Naive thymus-derived CD4-positive, alpha-beta T cell (primary cell): ENCODE measurements around the gene JAKMIP2. TPM values are rescaled to one million over a fixed set of nuclear protein-coding genes. Genes with fewer than 3 reads are reported as not detected.

Experiments used
- ATAC-seq: fragments of 150-1000 bp; cut with Tn5 transposase; 2 replicates; pipeline ENCODE4 v1.10.0; 2021; ENCODE audit warnings: mild to moderate bottlenecking, moderate library complexity
- CTCF ChIA-PET: fragments of 350-600 bp; sonication (Branson Sonifier 250); formaldehyde crosslinking; loops from one replicate; lab custom pipeline; 2021; ENCODE audit warnings: antibody characterized with exemption; lab: Charles Lee
- POLR2A ChIA-PET: fragments of 350-600 bp; sonication (Branson Sonifier 250); formaldehyde crosslinking; loops from one replicate; lab custom pipeline; 2021; ENCODE audit warnings: antibody characterized with exemption, inconsistent platforms; lab: Charles Lee
- DNase-seq, 9 donors: peaks; one replicate each; pipeline versions ENCODE4 v3.0.0 to v3.0.0-alpha.2; 2020 to 2022; ENCODE audit warnings: mixed read lengths in 1 of 9
- H3K27ac ChIP-seq: one replicate; pipeline ENCODE4 v1.7.0; 2013; ENCODE audit warnings: mild to moderate bottlenecking, low read depth, low read length, moderate library complexity
- H3K27me3 ChIP-seq, 2 donors: one replicate each; pipeline ENCODE4 v1.7.0; 2013; ENCODE audit warnings: low read length in 2 of 2, mild to moderate bottlenecking in 2 of 2, moderate library complexity in 2 of 2; ENCODE audit not compliant: control insufficient read depth in 2 of 2, insufficient read depth in 2 of 2
- H3K36me3 ChIP-seq, 3 experiments: 1 replicate in 2 of 3; 2 replicates in 1 of 3; pipeline ENCODE4 v1.7.0; 2013; ENCODE audit warnings: low read length in 3 of 3, mild to moderate bottlenecking in 3 of 3, moderate library complexity in 1 of 3; ENCODE audit not compliant: insufficient read depth in 3 of 3, control insufficient read depth in 2 of 3
- H3K4me1 ChIP-seq, 2 donors: one replicate each; pipeline ENCODE4 v1.7.0; 2013; ENCODE audit warnings: low read length in 2 of 2, mild to moderate bottlenecking in 2 of 2, moderate library complexity in 1 of 2; ENCODE audit not compliant: control insufficient read depth in 2 of 2, insufficient read depth in 2 of 2
- H3K4me3 ChIP-seq: 2 replicates; pipeline ENCODE4 v1.7.0; 2013; ENCODE audit warnings: mild to moderate bottlenecking, low read length
- H3K9me3 ChIP-seq, 3 experiments: 1 replicate in 2 of 3; 2 replicates in 1 of 3; pipeline ENCODE4 v1.7.0; 2013; ENCODE audit warnings: low read length in 3 of 3; ENCODE audit not compliant: control insufficient read depth in 2 of 3
- H3K27ac Mint-ChIP-seq, 9 donors: one replicate each; pipeline ENCODE4 v1.8.0; 2020 to 2022; ENCODE audit warnings: mixed read lengths in 9 of 9, mild to moderate bottlenecking in 8 of 9, moderate library complexity in 5 of 9, inconsistent platforms in 2 of 9
- H3K27me3 Mint-ChIP-seq, 5 donors: one replicate each; pipeline ENCODE4 v1.8.0; 2021 to 2022; ENCODE audit warnings: mixed read lengths in 5 of 5, mild to moderate bottlenecking in 1 of 5
- H3K36me3 Mint-ChIP-seq, 5 donors: one replicate each; pipeline ENCODE4 v1.8.0; 2020 to 2022; ENCODE audit warnings: mixed read lengths in 5 of 5, mild to moderate bottlenecking in 3 of 5, inconsistent platforms in 1 of 5
- H3K4me1 Mint-ChIP-seq, 7 donors: one replicate each; pipeline ENCODE4 v1.8.0; 2020 to 2022; ENCODE audit warnings: mixed read lengths in 7 of 7, mild to moderate bottlenecking in 3 of 7, inconsistent platforms in 1 of 7
- H3K4me3 Mint-ChIP-seq, 10 donors: one replicate each; pipeline ENCODE4 v1.8.0; 2020 to 2022; ENCODE audit warnings: mild to moderate bottlenecking in 10 of 10, mixed read lengths in 10 of 10, moderate library complexity in 6 of 10, inconsistent platforms in 2 of 10
- H3K9me3 Mint-ChIP-seq, 11 donors: one replicate each; pipeline ENCODE4 v1.8.0; 2020 to 2022; ENCODE audit warnings: mixed read lengths in 11 of 11, mild to moderate bottlenecking in 4 of 11, inconsistent platforms in 1 of 11, moderate library complexity in 1 of 11
- intact Hi-C, 2 donors: fragments of 100-400 bp; cut with micrococcal nuclease; formaldehyde crosslinking; loops; one replicate each; pipeline ENCODE4 v1.15.1; 2023
- polyA plus RNA-seq, 2 donors: library from polyadenylated mRNA; unstranded; fragments of 300-500 nt; fragmentation: Illumina TruSeq; gene quantifications; one replicate each; pipeline ENCODE4 v1.2.3, GENCODE V29; 2021
- total RNA-seq, 6 experiments: library from RNA in 5 of 6; stranded (reverse) in 5 of 6; gene quantifications; 1 replicate in 5 of 6; 2 replicates in 1 of 6; pipeline ENCODE4 v1.2.3 and lab custom pipeline; 2021 to 2026

Gene JAKMIP2
- total and polyA plus RNA-seq, 7 experiments from 2014 or later = 0.16 to 4.5 (median 0.88) TPM

GRCh38 chr5:147760086-147760875 lies 22.2 kb downstream of the JAKMIP2 start:
- ChIA-PET POLR2A (no interaction called here), CTCF (no interaction called here)
- H3K9me3 ChIP-seq = no peaks in the 10 kb centered on the region
- H3K36me3 Mint-ChIP-seq = no peaks in the 10 kb centered on the region
- no peaks in the 10 kb centered on the region for H3K4me1 ChIP-seq
- no peak overlapping the region for H3K4me3 ChIP-seq
- no peaks in the 10 kb centered on the region for H3K9me3 Mint-ChIP-seq
- DNase-seq = no peak
- no peaks in the 10 kb centered on the region for H3K27me3 ChIP-seq
- no peaks in the 10 kb centered on the region for H3K27me3 Mint-ChIP-seq
- no peak for ATAC-seq
- no peak overlapping the region for H3K27ac Mint-ChIP-seq
- intact Hi-C loops = no loop called here
- H3K27ac ChIP-seq = no peak overlapping the region
- no peak overlapping the region for H3K4me3 Mint-ChIP-seq
- H3K36me3 ChIP-seq = no peaks in the 10 kb centered on the region
- no peaks in the 10 kb centered on the region for H3K4me1 Mint-ChIP-seq

DNA sequence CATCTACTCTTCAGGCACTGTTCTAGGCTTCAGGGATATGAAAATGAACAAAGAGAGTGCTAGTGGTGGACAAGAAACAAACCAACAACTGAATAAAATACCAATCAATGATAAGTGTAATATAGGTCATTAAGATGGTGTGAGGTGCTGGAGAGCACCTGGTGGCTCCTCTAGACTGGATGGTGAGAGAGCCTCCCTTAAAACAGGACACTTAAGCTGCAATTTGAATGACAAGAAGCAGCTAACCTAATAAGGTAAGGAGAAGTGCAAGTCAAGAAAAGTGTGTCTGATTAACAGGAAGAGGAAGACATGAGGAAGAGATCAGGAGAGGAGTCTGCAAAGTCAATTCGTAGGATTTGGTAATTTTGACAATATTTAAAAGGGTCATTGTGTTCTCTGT lies 23.1 kb downstream of the JAKMIP2 start:
- no peaks in the 10 kb centered on the region for H3K4me1 ChIP-seq
- no peak for DNase-seq
- H3K9me3 Mint-ChIP-seq = no peaks in the 10 kb centered on the region
- ChIA-PET CTCF (no interaction called here), POLR2A (no interaction called here)
- no peak for ATAC-seq
- H3K9me3 ChIP-seq = no peaks in the 10 kb centered on the region
- no peak overlapping the region for H3K27ac ChIP-seq
- H3K4me3 Mint-ChIP-seq = no peak overlapping the region
- H3K4me3 ChIP-seq = no peak overlapping the region
- H3K36me3 Mint-ChIP-seq = no peaks in the 10 kb centered on the region
- H3K27ac Mint-ChIP-seq = no peak overlapping the region
- H3K27me3 Mint-ChIP-seq = no peaks in the 10 kb centered on the region
- H3K36me3 ChIP-seq = no peaks in the 10 kb centered on the region
- H3K4me1 Mint-ChIP-seq = no peaks in the 10 kb centered on the region
- no peaks in the 10 kb centered on the region for H3K27me3 ChIP-seq
- intact Hi-C loops = no loop called here

GRCh38 chr5:147756566-147756965 lies 26.0 kb downstream of the JAKMIP2 start:
- Histone ChIP-seq H3K27me3 (no peaks in the 10 kb centered on the region), H3K4me3 (no peak overlapping the region), H3K9me3 (no peaks in the 10 kb centered on the region), H3K27ac (no peak overlapping the region), H3K4me1 (no peaks in the 10 kb centered on the region), H3K36me3 (no peaks in the 10 kb centered on the region)
- Mint-ChIP-seq H3K9me3 (peaks cover 0 to 5% (median 0%) of the 10 kb centered on the region in 11 donors), H3K36me3 (peaks cover 0 to 4% (median 0%) of the 10 kb centered on the region in 5 donors), H3K27ac (no peak overlapping the region), H3K27me3 (no peaks in the 10 kb centered on the region), H3K4me3 (no peak overlapping the region), H3K4me1 (no peaks in the 10 kb centered on the region)
- no peak for ATAC-seq
- ChIA-PET CTCF (no interaction called here), POLR2A (no interaction called here)
- intact Hi-C loops = no loop called here
- no peak for DNase-seq

GRCh38 chr5:147754372-147755122 lies 28.0 kb downstream of the JAKMIP2 start:
- no peaks in the 10 kb centered on the region for H3K4me1 ChIP-seq
- peaks cover 0 to 6% (median 0%) of the 10 kb centered on the region in 7 donors for H3K4me1 Mint-ChIP-seq
- no peak overlapping the region for H3K4me3 ChIP-seq
- no peak overlapping the region for H3K4me3 Mint-ChIP-seq
- H3K27me3 ChIP-seq = no peaks in the 10 kb centered on the region
- DNase-seq (no peak), ATAC-seq (no peak)
- POLR2A ChIA-PET = no interaction called here
- H3K9me3 ChIP-seq = no peaks in the 10 kb centered on the region
- H3K36me3 Mint-ChIP-seq = peaks cover 0 to 4% (median 0%) of the 10 kb centered on the region in 5 donors
- intact Hi-C loops = no loop called here
- no peak overlapping the region for H3K27ac ChIP-seq
- no peaks in the 10 kb centered on the region for H3K36me3 ChIP-seq
- no peaks in the 10 kb centered on the region for H3K27me3 Mint-ChIP-seq
- CTCF ChIA-PET = no interaction called here
- H3K9me3 Mint-ChIP-seq = peaks cover 0 to 5% (median 0%) of the 10 kb centered on the region in 11 donors
- H3K27ac Mint-ChIP-seq = no peak overlapping the region

- no peaks in the 10 kb centered on the region for H3K27me3 Mint-ChIP-seq
- no peak overlapping the region for H3K4me3 ChIP-seq
- DNase-seq = no peak
- H3K9me3 ChIP-seq = no peaks in the 10 kb centered on the region
- POLR2A ChIA-PET = no interaction called here
- H3K36me3 ChIP-seq = no peaks in the 10 kb centered on the region
- no peaks in the 10 kb centered on the region for H3K4me1 ChIP-seq
- intact Hi-C loops = no loop called here
- ATAC-seq = no peak
- peaks cover 0 to 5% (median 0%) of the 10 kb centered on the region in 11 donors for H3K9me3 Mint-ChIP-seq
- no peak overlapping the region for H3K27ac ChIP-seq
- H3K27me3 ChIP-seq = no peaks in the 10 kb centered on the region
- no peak overlapping the region for H3K27ac Mint-ChIP-seq
- H3K4me1 Mint-ChIP-seq = peaks cover 0 to 6% (median 0%) of the 10 kb centered on the region in 7 donors
- CTCF ChIA-PET = no interaction called here
- no peak overlapping the region for H3K4me3 Mint-ChIP-seq
- H3K36me3 Mint-ChIP-seq = peaks cover 0 to 4% (median 0%) of the 10 kb centered on the region in 5 donors
Observed at GRCh38 chr5:147753765-147754164, 28.8 kb downstream of the JAKMIP2 start.

- ATAC-seq (no peak), DNase-seq (no peak)
- Mint-ChIP-seq H3K27me3 (no peaks in the 10 kb centered on the region), H3K4me1 (peaks cover 0 to 6% (median 0%) of the 10 kb centered on the region in 7 donors), H3K9me3 (peaks cover 0 to 5% (median 0%) of the 10 kb centered on the region in 11 donors), H3K27ac (no peak overlapping the region), H3K36me3 (peaks cover 0 to 4% (median 0%) of the 10 kb centered on the region in 5 donors), H3K4me3 (no peak overlapping the region)
- H3K4me3 ChIP-seq = no peak overlapping the region
- no peaks in the 10 kb centered on the region for H3K4me1 ChIP-seq
- H3K36me3 ChIP-seq = no peaks in the 10 kb centered on the region
- intact Hi-C loops = no loop called here
- H3K27ac ChIP-seq = no peak overlapping the region
- ChIA-PET CTCF (no interaction called here), POLR2A (no interaction called here)
- H3K27me3 ChIP-seq = no peaks in the 10 kb centered on the region
- no peaks in the 10 kb centered on the region for H3K9me3 ChIP-seq
Observed at GRCh38 chr5:147752666-147753290, 29.8 kb downstream of the JAKMIP2 start.
